ENCODE measurements around the gene LYRM1. TPM values are rescaled to one million over a fixed set of nuclear protein-coding genes. Genes with fewer than 3 reads are reported as not detected.

The LYRM1 gene
- polyA plus RNA-seq, 1 donor from 2014 or later, result 125 TPM

GRCh38 chr16:20956319-20956718 lies 55.7 kb downstream of the LYRM1 start:
- Histone ChIP-seq H3K9ac (ENCODE audit: low read length) (no peak overlapping the region), H3K9me3 (ENCODE audit: low read length) (no peaks in the 10 kb centered on the region), H3K27ac (ENCODE audit: low read length) (no peak overlapping the region), H3K4me2 (ENCODE audit: low read length) (no peak overlapping the region), H3K36me3 (ENCODE audit: insufficient read depth, low read length) (no peaks in the 10 kb centered on the region), H3K4me3 (ENCODE audit: low read length) (no peak overlapping the region), H3K79me2 (replicated peaks; ENCODE audit: insufficient read depth, low read length) (no peaks in the 10 kb centered on the region), H3F3A (ENCODE audit: insufficient read depth, low read length, poor library complexity, severe bottlenecking) (no peaks in the 10 kb centered on the region), H2AFZ (ENCODE audit: low read depth, low read length) (no peak overlapping the region), H3K27me3 (ENCODE audit: insufficient read depth, low read depth, low read length) (no peaks in the 10 kb centered on the region), H3K9me2 (ENCODE audit: insufficient read depth, low read length) (no peaks in the 10 kb centered on the region), H4K20me1 (ENCODE audit: insufficient read depth) (no peaks in the 10 kb centered on the region)
- TF ChIP-seq REST (IDR thresholded peaks at IDR 0.05; ENCODE audit: borderline replicate concordance) (no peak), POLR2AphosphoS5 (IDR thresholded peaks at IDR 0.05) (no peak), CTCF (IDR thresholded peaks at IDR 0.05; ENCODE audit: poor library complexity, severe bottlenecking) (no peak), SMC3 (conservative IDR thresholded peaks at IDR 0.05; ENCODE audit: poor library complexity) (no peak), EZH2 (IDR thresholded peaks at IDR 0.05; ENCODE audit: borderline replicate concordance, insufficient read depth, low read length, poor library complexity, severe bottlenecking) (no peak), MXI1 (conservative IDR thresholded peaks at IDR 0.05; ENCODE audit: poor library complexity, severe bottlenecking) (no peak), TAF1 (IDR thresholded peaks at IDR 0.05; ENCODE audit: low read depth) (no peak), EP300 (conservative IDR thresholded peaks at IDR 0.05; ENCODE audit: poor library complexity, severe bottlenecking) (no peak), RAD21 (conservative IDR thresholded peaks at IDR 0.05) (no peak)

DNA sequence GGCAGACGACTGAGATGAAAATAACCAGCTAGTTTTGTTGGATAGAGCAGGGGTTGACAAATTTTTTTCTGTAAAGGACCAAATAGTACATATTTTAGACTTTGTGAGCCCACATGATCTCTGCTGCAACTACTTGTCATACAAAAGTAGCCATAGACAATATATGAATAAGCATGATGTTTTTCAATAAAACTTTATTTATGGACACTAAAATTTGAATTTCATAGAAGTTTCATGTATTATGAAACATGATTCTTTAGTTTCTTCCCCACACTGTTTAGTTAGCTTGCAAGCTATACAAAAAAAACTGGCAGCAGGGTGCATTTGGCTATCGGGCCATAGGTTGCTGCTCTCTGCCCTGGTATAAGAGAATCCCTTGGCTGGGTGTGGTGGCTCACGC lies 56.6 kb downstream of the LYRM1 start:
- no peak overlapping the region for H2AFZ ChIP-seq (ENCODE audit: low read depth, low read length)
- H3K36me3 ChIP-seq (ENCODE audit: insufficient read depth, low read length), result no peaks in the 10 kb centered on the region
- no peaks in the 10 kb centered on the region for H3K27me3 ChIP-seq (ENCODE audit: insufficient read depth, low read depth, low read length)
- H3F3A ChIP-seq (ENCODE audit: insufficient read depth, low read length, poor library complexity, severe bottlenecking), result no peaks in the 10 kb centered on the region
- no peaks in the 10 kb centered on the region for H4K20me1 ChIP-seq (ENCODE audit: insufficient read depth)
- no peak overlapping the region for H3K4me2 ChIP-seq (ENCODE audit: low read length)
- TF ChIP-seq MXI1 (conservative IDR thresholded peaks at IDR 0.05; ENCODE audit: poor library complexity, severe bottlenecking), result no peak
- no peak for TF ChIP-seq EP300 (conservative IDR thresholded peaks at IDR 0.05; ENCODE audit: poor library complexity, severe bottlenecking)
- H3K9me3 ChIP-seq (ENCODE audit: low read length), result no peaks in the 10 kb centered on the region
- no peak overlapping the region for H3K27ac ChIP-seq (ENCODE audit: low read length)
- no peaks in the 10 kb centered on the region for H3K9me2 ChIP-seq (ENCODE audit: insufficient read depth, low read length)
- H3K9ac ChIP-seq (ENCODE audit: low read length), result no peak overlapping the region
- H3K79me2 ChIP-seq (replicated peaks; ENCODE audit: insufficient read depth, low read length), result no peaks in the 10 kb centered on the region
- H3K4me3 ChIP-seq (ENCODE audit: low read length), result no peak overlapping the region

- no peak overlapping the region for H3K27ac ChIP-seq (ENCODE audit: low read length)
- TF ChIP-seq SMC3 (conservative IDR thresholded peaks at IDR 0.05; ENCODE audit: poor library complexity), result no peak
- TF ChIP-seq EZH2 (IDR thresholded peaks at IDR 0.05; ENCODE audit: borderline replicate concordance, insufficient read depth, low read length, poor library complexity, severe bottlenecking), result no peak
- no peak for TF ChIP-seq POLR2AphosphoS5 (IDR thresholded peaks at IDR 0.05)
- TF ChIP-seq TAF1 (IDR thresholded peaks at IDR 0.05; ENCODE audit: low read depth), result no peak
- TF ChIP-seq CTCF (IDR thresholded peaks at IDR 0.05; ENCODE audit: poor library complexity, severe bottlenecking), result no peak
- no peak for TF ChIP-seq REST (IDR thresholded peaks at IDR 0.05; ENCODE audit: borderline replicate concordance)
- TF ChIP-seq MXI1 (conservative IDR thresholded peaks at IDR 0.05; ENCODE audit: poor library complexity, severe bottlenecking), result no peak
- TF ChIP-seq RAD21 (conservative IDR thresholded peaks at IDR 0.05), result no peak
- no peak for TF ChIP-seq EP300 (conservative IDR thresholded peaks at IDR 0.05; ENCODE audit: poor library complexity, severe bottlenecking)
- no peaks in the 10 kb centered on the region for H3K36me3 ChIP-seq (ENCODE audit: insufficient read depth, low read length)
- no peaks in the 10 kb centered on the region for H4K20me1 ChIP-seq (ENCODE audit: insufficient read depth)
- H3K9ac ChIP-seq (ENCODE audit: low read length), result no peak overlapping the region
- H3K4me2 ChIP-seq (ENCODE audit: low read length), result no peak overlapping the region
- H3K27me3 ChIP-seq (ENCODE audit: insufficient read depth, low read depth, low read length), result no peaks in the 10 kb centered on the region
- H3K9me3 ChIP-seq (ENCODE audit: low read length), result no peaks in the 10 kb centered on the region
- H3K4me3 ChIP-seq (ENCODE audit: low read length), result no peak overlapping the region
- H3F3A ChIP-seq (ENCODE audit: insufficient read depth, low read length, poor library complexity, severe bottlenecking), result no peaks in the 10 kb centered on the region
- H3K9me2 ChIP-seq (ENCODE audit: insufficient read depth, low read length), result no peaks in the 10 kb centered on the region
- no peak overlapping the region for H2AFZ ChIP-seq (ENCODE audit: low read depth, low read length)
- H3K79me2 ChIP-seq (replicated peaks; ENCODE audit: insufficient read depth, low read length), result no peaks in the 10 kb centered on the region
Observed at GRCh38 chr16:20960899-20961298, 60.3 kb downstream of the LYRM1 start.

Measured in neural cell (in vitro differentiated cells).